Measurements from ENCODE around the gene GPC3.
A peak's percentile ranks its signal among the peaks of the same experiment; 100 is the strongest.
"Not testable (repeated sequence)": the region's sequence is repeated elsewhere in the genome, so short reads cannot be mapped to it uniquely, and the experiment has no call there.

Gene GPC3

DNA sequence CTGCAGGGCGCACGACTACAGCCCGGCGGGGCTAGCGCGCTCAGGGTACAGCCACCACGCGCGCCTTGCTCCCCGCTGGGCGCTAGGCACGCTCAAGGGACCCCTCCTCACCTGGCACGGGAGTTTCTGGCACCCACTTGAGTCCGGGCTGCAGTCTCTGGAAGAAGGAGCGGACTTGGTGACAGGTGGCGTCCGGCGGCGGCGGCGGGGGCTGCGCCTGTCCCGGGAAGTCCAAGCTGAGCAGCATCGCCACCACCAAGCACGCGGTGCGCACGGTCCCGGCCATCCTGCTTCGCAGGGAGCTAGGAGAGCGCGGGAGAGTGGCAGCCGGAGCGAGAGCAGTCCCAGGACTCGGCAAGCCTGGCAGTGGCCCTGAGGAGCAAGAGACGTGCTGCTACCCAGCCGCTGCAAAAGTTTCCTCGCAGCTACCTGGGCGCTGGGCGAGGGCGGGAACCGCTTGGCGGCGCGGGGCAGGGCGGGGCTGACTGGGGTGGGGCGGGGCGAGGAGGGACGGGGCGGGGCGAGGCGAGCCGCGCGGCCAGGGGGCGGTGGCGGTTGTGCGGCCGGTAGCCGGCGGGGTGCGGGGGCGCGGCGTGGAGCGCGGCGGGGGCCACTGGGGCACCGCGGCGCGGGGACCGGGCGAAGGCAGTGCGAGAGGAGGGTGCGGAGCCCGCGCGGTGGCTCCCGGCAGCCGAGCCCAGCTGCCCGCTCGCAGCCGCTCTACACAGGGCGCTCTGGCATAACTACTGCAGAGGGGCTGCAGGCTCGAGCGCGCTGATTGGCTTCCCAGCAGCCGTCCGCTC is at the start of gene GPC3:
Gene GPC3 (minus strand): TSS at position 431 of the 803 bp plus-strand sequence.
- peak; percentile 9 for DNase-seq (ENCODE audit: low spot score)

DNA sequence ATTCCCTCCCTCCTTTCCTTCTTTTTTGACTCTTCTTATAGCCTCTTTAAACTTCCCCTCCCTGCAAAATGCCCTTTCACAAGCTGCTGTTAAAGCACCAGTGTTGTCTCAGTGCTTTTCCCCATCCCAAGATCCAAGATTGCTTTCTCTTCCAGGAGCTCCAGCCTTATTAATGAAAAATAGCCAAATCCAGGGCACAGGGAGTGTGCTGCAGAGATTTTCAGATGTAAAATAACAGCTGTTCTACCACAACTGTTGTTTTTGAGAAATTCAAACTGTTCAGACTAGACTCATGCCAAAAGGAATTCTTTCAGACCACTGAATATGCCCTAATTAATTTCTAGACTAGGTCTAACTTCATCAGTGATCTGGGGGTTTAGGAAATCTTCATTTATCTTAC is 47.0 kb upstream of the GPC3 start:
- no peak for DNase-seq (ENCODE audit: low spot score)

DNA sequence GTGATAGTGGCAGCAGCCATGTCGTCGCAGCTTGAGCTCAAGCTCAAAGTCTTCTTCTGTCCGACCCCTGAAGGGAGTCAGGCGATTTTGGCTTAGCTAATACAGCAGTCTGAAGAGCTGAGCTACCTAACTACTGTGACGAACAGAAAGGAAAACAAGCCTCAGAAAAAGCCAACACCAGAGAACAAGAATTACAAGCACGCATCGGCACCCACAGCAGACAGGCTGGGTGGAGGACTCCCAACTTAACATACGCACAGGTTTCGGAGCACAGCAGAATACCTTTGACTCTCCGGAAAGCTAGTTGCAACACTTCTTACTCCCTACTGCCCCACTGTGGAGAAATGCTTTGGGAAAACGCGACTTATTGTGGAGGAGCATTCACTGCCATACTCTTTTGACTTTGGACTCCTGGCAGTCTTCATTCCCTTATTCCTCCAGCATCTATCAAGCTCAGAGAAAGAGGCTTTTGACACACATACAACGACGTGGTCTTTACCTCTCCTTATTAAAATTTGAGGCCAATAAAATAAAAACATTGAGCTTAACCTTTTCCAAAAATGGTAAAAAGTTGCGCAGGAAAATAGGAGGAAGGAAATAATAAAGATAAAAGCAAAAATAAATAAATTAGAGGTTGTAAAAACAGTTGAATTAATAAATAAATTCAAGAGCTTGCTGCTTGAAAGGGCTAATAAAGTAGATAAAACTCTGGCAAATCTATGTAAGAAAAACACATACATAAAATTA is 41.3 kb upstream of the GPC3 start:
- DNase-seq (ENCODE audit: low spot score) = peak; percentile 14

GRCh38 chrX:134025986-134026545 is 40.7 kb upstream of the GPC3 start:
- DNase-seq (ENCODE audit: low spot score) = no peak

- no peak for DNase-seq (ENCODE audit: low spot score)
Measured at GRCh38 chrX:134024686-134025377, 39.4 kb upstream of the GPC3 start.

GRCh38 chrX:134023851-134024281 is 38.5 kb upstream of the GPC3 start:
- DNase-seq (ENCODE audit: low spot score) = no peak

GRCh38 chrX:134020910-134021309 is 35.5 kb upstream of the GPC3 start:
- DNase-seq (ENCODE audit: low spot score) = no peak

DNA sequence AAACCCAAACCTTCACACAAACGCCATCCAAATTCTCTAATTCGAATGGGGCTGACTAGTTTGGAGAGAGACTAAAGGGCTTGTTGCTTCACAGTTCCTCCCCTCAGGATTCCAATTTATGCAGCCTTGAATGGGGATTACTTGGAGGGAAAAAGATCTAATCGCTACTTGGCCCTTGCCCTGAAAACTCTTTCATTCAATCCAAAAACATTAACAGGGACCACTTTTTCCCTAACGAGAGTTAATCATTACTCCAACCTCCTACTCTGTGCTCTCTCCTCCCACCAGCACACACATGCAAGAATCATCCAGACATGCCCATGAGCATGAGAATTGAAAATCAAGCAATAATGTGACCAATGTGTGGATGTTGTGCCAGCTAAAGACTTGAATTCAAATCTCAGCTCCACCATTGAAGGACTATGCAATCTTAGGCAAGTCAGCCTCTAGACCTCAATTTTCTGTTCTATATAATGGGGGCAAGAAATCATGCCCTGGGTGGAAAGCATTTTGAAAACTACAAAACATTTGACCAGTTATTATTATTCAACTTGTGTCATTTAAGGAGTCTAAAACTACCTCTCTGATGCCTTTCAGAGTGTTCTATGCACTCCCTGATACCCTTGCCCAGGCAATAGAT is 34.3 kb upstream of the GPC3 start:
- DNase-seq (ENCODE audit: low spot score) = no peak

DNA sequence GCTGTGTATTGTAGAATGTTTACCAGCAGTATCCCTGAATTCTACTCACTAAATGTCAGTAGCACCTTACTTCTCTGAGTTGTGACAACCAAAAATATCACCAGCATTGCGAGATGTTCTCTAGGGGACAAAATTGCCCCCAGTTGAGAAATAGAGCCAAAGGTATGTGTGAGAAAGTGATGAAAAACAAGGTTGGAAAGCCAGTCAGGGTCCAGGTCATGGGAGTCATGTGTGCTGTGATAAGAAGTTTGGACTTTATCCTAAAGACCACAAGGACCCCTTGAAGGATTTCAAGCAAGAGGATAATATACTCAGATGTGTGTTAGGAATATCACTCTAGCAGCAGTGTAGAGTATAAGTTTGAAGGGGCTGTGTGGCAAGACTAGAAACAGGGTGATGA is 30.9 kb upstream of the GPC3 start:
- not testable (repeated sequence) for DNase-seq (ENCODE audit: low spot score)

DNA sequence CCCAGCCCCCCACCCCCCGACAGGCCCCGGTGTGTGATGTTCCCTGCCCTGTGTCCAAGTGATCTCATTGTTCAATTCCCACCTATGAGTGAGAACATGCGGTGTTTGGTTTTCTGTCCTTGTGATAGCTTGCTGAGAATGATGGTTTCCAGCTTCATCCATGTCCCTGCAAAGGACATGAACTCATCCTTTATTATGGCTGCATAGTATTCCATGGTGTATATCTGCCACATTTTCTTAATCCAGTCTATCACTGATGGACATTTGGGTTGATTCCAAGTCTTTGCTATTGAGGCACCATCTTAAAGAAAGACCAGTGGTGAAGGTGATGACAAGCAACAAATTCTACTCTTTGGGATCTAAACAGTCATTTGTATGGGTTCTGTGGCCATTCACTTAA is 30.1 kb upstream of the GPC3 start:
- DNase-seq (ENCODE audit: low spot score) = not testable (repeated sequence)

- no peak for DNase-seq (ENCODE audit: low spot score)
Measured at GRCh38 chrX:134013524-134013923, 28.1 kb upstream of the GPC3 start.

- DNase-seq (ENCODE audit: low spot score) = no peak
Measured at GRCh38 chrX:134013092-134013497, 27.7 kb upstream of the GPC3 start.

DNA sequence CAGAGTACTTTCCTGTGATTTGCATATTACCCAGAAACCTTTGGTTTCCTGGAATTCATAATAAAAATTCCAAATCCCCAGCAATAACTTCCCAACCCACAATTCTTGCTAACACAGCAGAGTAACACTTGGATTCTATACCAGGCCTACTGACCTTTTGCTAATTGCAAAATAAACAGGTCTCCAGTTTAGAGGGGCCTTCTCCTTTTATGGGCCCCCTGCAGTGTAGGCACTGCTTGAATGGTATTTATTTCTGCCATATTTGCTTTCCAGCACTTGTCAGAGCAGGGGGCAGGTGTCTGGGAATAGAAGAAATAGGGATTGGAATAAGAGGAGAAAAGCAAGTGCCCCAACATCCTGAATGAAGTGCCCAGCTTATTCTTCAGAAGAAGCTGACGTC is 25.3 kb upstream of the GPC3 start:
- DNase-seq (ENCODE audit: low spot score) = no peak

DNA sequence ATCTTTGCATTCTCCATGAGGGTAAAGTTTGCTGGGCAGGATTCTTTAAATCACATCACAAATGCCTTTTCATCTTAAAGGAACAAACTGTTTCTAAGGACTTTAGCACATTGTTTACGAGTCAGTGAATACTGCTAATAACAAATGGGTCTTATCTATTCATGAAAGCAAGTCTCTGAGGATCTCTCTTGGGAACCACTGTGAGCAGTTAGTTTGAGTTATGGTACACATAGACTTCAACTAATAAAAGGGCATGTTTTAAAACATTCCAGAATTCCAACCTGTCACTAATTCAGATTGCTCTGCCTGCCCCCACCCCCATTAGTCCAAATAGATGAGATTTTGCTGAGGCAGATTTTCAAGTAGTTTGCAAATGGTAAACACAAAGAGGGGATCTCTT is 22.3 kb upstream of the GPC3 start:
- DNase-seq (ENCODE audit: low spot score) = no peak

DNA sequence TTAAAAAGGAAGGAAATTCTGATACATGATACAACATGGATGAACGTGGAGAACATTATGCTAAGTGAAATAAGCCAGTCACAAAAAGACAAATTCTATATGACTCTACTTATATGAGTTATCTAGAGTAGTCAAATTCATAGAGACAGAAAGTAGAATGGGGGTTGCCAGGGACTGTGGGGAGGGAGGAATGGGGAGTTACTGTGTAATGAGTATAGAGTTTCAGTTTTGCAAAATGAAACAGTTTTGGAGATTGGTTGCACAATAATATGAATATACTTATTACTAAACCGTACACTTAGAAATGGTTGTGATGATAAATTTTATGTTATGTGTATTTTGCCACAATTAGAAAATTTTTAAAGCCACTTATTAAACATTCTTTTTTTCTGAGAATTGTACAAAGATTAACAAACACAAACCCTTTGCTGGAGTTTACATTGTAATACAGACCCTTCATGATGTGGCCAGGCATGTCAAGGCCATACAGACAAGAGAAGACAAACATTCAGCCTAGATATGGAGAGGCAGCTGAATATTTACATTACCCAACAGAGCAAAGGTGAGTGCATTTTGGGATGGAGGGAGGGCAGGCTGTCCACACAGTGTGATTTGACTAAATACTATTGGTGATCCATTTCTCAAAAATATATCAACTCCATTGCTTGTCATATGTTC is 21.2 kb upstream of the GPC3 start:
- no peak for DNase-seq (ENCODE audit: low spot score)

DNA sequence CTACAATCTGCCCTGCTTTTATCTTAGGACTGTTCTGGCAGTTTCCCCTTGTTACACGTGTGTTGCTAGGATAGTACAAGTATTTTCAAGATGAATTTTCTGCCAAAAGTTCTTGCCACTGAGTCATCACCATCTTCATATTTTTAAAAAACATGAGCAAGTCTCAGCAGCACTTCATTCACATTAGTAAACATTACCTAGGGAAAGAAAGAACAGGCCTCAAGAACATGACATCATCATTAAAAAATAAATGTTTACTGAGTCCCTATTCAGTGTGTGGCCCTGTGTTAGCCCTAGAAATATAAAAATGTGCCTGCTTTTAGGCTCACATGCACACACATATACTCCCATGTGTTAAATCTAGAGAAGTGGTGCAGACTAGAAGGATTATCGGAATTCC is 18.7 kb upstream of the GPC3 start:
- DNase-seq (ENCODE audit: low spot score) = no peak

DNA sequence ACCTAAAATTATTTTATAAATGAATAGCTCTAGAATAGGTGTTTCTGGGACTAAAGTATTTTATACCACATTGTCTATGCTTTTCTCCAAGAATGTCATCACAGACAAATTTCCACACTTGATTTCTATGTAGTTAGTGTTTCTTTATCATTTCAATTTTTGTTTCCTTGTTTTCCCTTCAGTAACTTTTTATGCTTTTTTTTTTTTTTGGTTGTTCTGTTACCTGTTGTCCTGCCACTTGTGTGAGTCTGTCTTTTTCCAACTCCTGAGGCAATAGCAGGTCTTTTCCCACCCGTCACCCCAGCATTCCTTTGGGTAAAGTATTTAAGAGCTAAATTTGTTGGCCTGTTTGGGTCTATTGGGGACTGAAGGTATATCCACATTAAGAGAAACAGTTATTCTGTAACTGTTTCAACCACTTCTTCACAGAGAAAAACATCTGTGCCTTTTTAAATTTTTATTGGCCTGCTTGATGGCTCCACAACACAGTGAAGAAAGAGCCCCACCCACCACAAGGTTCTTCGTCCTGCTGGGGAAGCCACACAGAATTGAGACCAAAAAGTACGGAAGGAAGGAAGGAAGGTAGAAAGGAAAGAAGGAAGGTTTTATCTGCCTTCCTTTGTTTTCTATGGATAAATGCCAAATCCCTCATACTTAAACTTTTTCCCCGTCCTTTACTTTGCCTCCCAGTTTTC is 17.7 kb upstream of the GPC3 start:
- no peak for DNase-seq (ENCODE audit: low spot score)

DNA sequence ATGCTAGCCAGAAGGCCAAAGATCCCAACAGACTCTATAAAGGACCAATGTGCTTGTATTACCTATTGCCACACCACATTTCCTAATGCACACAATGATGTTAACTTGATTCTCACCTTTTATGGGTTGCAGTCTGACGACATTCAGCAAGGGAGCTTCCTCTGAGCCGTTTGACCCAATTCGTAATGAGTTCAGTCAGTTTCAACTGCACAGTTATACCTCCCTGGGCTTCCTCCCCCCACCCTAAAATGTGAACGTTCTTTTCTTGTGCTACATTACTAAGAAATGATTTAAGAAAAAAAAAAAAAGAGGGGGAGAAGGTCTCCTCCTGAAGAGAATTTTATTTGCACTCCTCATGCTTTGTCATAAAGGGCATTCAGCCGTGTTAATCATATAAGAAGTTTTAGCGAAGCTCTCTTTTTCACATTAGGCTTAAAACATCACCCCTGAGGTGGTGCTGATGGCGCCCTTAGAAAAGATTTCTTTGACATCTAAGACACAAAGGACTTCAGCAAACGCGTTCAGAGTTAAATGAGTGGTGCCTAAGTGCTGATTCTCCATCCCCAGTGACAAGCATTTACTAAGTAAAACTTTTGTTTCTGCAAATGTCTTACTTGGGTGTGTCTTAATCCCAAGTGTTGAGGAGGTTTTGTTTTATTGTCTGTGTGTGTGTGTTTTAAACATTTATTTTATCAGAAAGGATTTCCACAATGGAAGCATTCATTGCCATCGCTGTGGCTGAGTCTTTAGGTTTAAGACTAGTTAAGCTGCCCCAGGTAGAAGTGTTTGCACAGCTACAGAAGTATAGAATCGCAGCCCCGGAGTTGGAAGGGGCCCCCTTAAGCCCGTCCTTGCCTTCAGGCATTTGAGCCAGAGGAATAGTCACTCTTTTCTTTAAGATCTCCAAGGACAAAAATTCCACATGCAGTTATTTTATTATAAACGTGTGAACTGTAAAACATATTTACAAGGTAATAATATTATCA is 15.2 kb upstream of the GPC3 start:
- no peak for DNase-seq (ENCODE audit: low spot score)

GRCh38 chrX:133999031-133999705 is 13.8 kb upstream of the GPC3 start:
- no peak for DNase-seq (ENCODE audit: low spot score)

Measured in hepatic stellate cell (primary cell).